Ovary (tissue), 9 donors: ENCODE data around the gene NAALADL1. TPM values are rescaled to one million over a fixed set of nuclear protein-coding genes. Genes with fewer than 3 reads are reported as not detected.

Experiments
- DNase-seq, 5 donors: peaks; one replicate each; pipeline ENCODE4 v3.0.0-alpha.2; 2019 to 2020
- H3K27ac ChIP-seq, 2 donors: fragments of 200-600 bp; one replicate each; pipeline versions ENCODE4 v1.5.1 to v1.8.0; 2019 to 2022
- H3K27me3 ChIP-seq: fragments of 200-600 bp; one replicate; pipeline ENCODE4 v1.8.0; 2022
- H3K36me3 ChIP-seq: fragments of 200-600 bp; sonication (generic); one replicate; pipeline ENCODE4 v1.5.1; 2019
- H3K4me1 ChIP-seq: one replicate; pipeline ENCODE4 v1.8.1; 2013; ENCODE audit warnings: mild to moderate bottlenecking, moderate library complexity; ENCODE audit not compliant: insufficient read depth
- H3K4me3 ChIP-seq: fragments of 200-600 bp; sonication (generic); one replicate; pipeline ENCODE4 v1.5.1; 2017
- H3K9me3 ChIP-seq, 2 donors: fragments of 200-600 bp in 1 of 2; sonication (generic) in 1 of 2; one replicate each; pipeline versions ENCODE4 v1.5.1 to v1.8.1; 2013 to 2019; ENCODE audit warnings: mild to moderate bottlenecking in 1 of 2, moderate library complexity in 1 of 2
- EP300 ChIP-seq: sonication (generic); formaldehyde crosslinking; IDR thresholded peaks from one replicate; pipeline ENCODE4 v1.6.1; 2017; ENCODE audit warnings: antibody characterized with exemption
- POLR2A ChIP-seq: fragments of 450-650 bp; IDR thresholded peaks from one replicate; pipeline ENCODE4 v1.6.1; 2017; ENCODE audit warnings: antibody characterized with exemption, mild to moderate bottlenecking, moderate library complexity
- WGBS, 3 donors: extraction: QIAGEN DNeasy Blood & Tissue Kit in 1 of 3; methylation state at CpG; one replicate each; pipeline versions ENCODE4 v1.1.5 to v1.1.7; 2013 to 2017; 5-methylcytosine and 5-hydroxymethylcytosine counted together
- intact Hi-C, 4 donors: fragments of 100-400 bp; cut with DNase I; formaldehyde crosslinking; loops; one replicate each; pipeline versions ENCODE4 v1.11.0 to v1.15.1; 2022 to 2023
- polyA plus RNA-seq, 2 donors: library from polyadenylated mRNA; stranded (reverse); fragments of 200-250 nt in 1 of 2; fragments of 350-450 nt in 1 of 2; fragmentation: Illumina TruSeq in 1 of 2; extraction: RNeasy Lipid Tissue Mini Kit (QIAGEN cat#74804) in 1 of 2; gene quantifications; one replicate each; pipeline ENCODE4 v1.2.3, GENCODE V29; 2013 to 2014
- total RNA-seq, 7 donors: library from RNA; depleted of rRNA in 2 of 7; stranded (reverse); fragments of >200 nt in 2 of 7; fragmentation: NEBNext Ultra II Directional in 3 of 7; extraction: Animal tissue kit (Norgen Biotek cat#: 25700) in 3 of 7; gene quantifications; one replicate each; pipeline versions ENCODE4 v1.1.0 to v1.2.4, GENCODE V29; 2016 to 2023
- TF ChIP-seq, protein P1 (sequence below), 3 donors: fragments of 450-650 bp in 2 of 3; fragments of 200-600 bp in 1 of 3; IDR thresholded peaks; one replicate each; pipeline versions ENCODE4 v1.5.1 to v1.8.0; 2016 to 2022; ENCODE audit warnings: antibody characterized with exemption in 3 of 3, mild to moderate bottlenecking in 1 of 3
- donor health status: DM: no; HTN: no; CAD: no; lungs with moderate emphysema.
- donor health status: DM: no; HTN: no; CAD: no.
- donor health status: Bipolar disorder and iron deficiency.
- donor health status: DM: yes; HTN: yes; CAD: no.
- donor health status: DM: no; HTN: no; CAD: no.
- donor health status: DM: yes; HTN: yes; CAD: no.

NAALADL1 gene
- total and polyA plus RNA-seq, 9 donors = 7.1 to 33.7 (median 17.6) TPM

DNA sequence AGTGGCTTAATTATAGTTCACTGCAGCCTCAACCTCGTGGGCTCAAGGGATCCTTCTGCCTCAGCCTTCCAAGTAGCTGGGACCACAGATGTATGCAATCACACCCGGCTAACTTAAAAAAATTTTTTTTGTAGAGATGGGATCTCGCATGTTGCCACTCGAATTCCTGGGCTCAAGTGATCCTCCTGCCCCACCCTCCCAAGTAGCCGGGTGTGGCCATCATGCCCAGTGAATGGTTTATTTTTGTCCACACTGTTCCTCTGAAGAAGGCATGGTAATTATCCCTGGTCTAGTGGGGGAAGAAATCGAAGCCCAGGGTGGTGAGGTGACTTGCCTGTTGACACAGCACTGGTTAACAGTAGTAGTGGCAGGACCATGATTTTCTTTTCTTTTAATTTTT, 15.5 kb downstream of the NAALADL1 start:
- 87 to 95% (median 90%) methylated on average over 6 of the region's 6 CpGs for WGBS, 3 donors
- intact Hi-C loops = no loop called here
- Histone ChIP-seq H3K4me3 (no peak overlapping the region), H3K27ac (no peak overlapping the region), H3K27me3 (no peaks in the 10 kb centered on the region), H3K9me3 (no peaks in the 10 kb centered on the region), H3K36me3 (no peaks in the 10 kb centered on the region), H3K4me1 (peaks cover 6% of the 10 kb centered on the region)
- DNase-seq = no peak
- no peak for TF ChIP-seq EP300
- TF ChIP-seq POLR2A = no peak
- TF ChIP-seq, protein P1, sequence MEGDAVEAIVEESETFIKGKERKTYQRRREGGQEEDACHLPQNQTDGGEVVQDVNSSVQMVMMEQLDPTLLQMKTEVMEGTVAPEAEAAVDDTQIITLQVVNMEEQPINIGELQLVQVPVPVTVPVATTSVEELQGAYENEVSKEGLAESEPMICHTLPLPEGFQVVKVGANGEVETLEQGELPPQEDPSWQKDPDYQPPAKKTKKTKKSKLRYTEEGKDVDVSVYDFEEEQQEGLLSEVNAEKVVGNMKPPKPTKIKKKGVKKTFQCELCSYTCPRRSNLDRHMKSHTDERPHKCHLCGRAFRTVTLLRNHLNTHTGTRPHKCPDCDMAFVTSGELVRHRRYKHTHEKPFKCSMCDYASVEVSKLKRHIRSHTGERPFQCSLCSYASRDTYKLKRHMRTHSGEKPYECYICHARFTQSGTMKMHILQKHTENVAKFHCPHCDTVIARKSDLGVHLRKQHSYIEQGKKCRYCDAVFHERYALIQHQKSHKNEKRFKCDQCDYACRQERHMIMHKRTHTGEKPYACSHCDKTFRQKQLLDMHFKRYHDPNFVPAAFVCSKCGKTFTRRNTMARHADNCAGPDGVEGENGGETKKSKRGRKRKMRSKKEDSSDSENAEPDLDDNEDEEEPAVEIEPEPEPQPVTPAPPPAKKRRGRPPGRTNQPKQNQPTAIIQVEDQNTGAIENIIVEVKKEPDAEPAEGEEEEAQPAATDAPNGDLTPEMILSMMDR (IDR thresholded peaks at IDR 0.05) = no peak

DNA sequence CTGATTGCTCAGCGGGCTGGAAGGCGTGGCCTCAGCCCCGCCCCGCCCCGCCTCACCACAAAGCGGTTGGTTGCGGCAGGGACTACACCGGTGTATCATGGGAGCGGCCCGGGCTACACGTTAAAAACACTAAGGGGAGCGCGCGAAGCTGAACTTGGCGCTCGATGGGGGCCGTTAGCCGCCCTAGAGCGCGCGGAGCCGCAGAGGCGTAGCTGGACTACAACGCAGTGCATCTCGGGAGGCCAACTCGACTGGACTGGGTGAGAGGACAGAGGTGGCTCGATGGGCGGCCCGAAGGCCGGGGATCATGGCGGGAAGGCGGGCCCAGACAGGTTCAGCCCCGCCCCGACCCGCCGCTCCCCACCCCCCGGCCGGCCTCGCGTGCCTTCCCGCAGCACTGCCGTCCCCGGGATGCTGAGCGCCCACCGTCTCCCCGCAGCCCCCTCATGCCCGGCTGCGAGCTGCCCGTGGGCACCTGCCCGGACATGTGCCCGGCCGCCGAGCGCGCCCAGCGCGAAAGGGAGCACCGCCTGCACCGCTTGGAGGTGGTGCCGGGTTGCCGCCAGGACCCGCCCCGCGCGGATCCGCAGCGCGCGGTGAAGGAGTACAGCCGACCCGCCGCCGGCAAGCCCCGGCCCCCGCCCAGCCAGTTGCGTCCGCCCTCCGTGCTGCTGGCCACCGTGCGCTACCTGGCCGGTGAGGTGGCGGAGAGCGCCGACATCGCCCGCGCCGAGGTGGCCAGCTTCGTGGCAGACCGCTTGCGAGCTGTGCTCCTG, 17.3 kb downstream of the NAALADL1 start, which contains the start of gene SAC3D1:
SAC3D1 (plus strand) TSS at position 364 of the 776 bp plus-strand sequence; CDS start at position 447, 83 bp downstream.
- 0 to 1% (median 1%) methylated on average over 27 to 91 of the region's 91 CpGs for WGBS, 3 donors
- intact Hi-C loops = no loop called here
- Histone ChIP-seq H3K9me3 (no peaks in the 10 kb centered on the region), H3K27me3 (no peaks in the 10 kb centered on the region), H3K4me1 (peaks cover 2% of the 10 kb centered on the region), H3K27ac (peak within 1 kb of the TSS; percentile 77 to 89), H3K4me3 (peak within 1 kb of the TSS; percentile 75), H3K36me3 (no peaks in the 10 kb centered on the region)
- peak; percentile 87 to 92 (median 89) for DNase-seq
- TF ChIP-seq, protein P1 (IDR thresholded peaks at IDR 0.05) = no peak
- TF ChIP-seq POLR2A (no peak), EP300 (no peak)

DNA sequence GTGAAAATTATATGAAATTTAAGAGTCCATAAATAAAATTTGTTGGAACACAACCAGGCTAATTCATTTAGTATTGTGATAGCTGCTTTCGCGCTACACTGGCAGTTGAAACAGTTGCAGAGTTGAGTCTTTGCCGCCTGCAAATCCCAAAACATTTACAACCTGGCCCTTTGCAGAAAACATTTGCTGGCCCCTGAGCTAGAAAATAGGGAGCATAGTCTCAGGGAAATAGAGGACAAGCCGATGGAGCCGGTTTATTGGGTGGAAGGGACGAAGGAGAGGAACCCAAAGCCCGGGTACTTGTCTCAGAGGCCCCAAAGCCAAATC, 17.9 kb downstream of the NAALADL1 start:
- no peak for DNase-seq

DNA sequence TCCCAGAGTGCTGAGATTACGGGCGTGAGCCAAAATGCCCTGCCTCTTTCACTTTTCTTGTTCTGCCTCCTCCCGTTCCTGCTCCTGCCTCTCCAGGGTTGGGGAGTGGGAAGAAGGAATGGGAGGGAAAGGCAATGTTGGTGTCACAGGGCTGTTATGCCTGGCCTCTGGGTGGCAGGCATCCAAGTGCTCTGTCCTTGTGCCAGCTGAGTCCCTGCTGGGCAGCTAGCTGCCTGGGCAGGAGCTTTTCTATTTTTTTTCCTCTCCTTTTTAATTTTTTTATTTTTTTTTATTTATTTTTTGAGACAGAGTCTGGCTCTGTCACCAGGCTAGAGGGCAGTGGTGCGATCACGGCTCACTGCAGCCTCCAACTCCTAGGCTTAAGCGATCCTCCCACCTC, 21.4 kb downstream of the NAALADL1 start:
- H3K4me1 ChIP-seq = no peaks in the 10 kb centered on the region
- no peak overlapping the region for H3K4me3 ChIP-seq
- no peaks in the 10 kb centered on the region for H3K9me3 ChIP-seq
- 76 to 81% (median 80%) methylated on average over 6 of the region's 6 CpGs for WGBS, 3 donors
- peak in 1 of 5 donors; percentile 43 for DNase-seq
- intact Hi-C loops = no loop called here
- no peak overlapping the region for H3K27ac ChIP-seq
- TF ChIP-seq, protein P1 (IDR thresholded peaks at IDR 0.05) = no peak
- no peak for TF ChIP-seq POLR2A
- TF ChIP-seq EP300 = no peak
- no peaks in the 10 kb centered on the region for H3K27me3 ChIP-seq
- no peaks in the 10 kb centered on the region for H3K36me3 ChIP-seq

More for the DNA sequence above, 17.9 kb downstream of the NAALADL1 start:
- no peaks in the 10 kb centered on the region for H3K9me3 ChIP-seq
- no peaks in the 10 kb centered on the region for H3K27me3 ChIP-seq
- peaks cover 2% of the 10 kb centered on the region for H3K4me1 ChIP-seq
- no peak for TF ChIP-seq EP300
- TF ChIP-seq POLR2A = no peak
- TF ChIP-seq, protein P1 (IDR thresholded peaks at IDR 0.05) = no peak
- peak overlapping the region; percentile 77 to 89 for H3K27ac ChIP-seq
- peak overlapping the region; percentile 75 for H3K4me3 ChIP-seq
- no peaks in the 10 kb centered on the region for H3K36me3 ChIP-seq
- intact Hi-C loops = no loop called here
- WGBS, 3 donors = 10 to 13% (median 12%) methylated on average over 7 of the region's 7 CpGs
